HEK293 (cell line): ENCODE measurements around the gene COQ8A.

ENCODE experiments used
- CTCF ChIA-PET: fragments of 350-600 bp; formaldehyde crosslinking; extraction: SDS; loops from one replicate; lab custom pipeline; 2021; ENCODE audit warnings: antibody characterized with exemption; lab: Yijun Ruan, JAX
- POLR2A ChIA-PET: fragments of 300-600 bp; formaldehyde crosslinking; extraction: SDS; loops from one replicate; lab custom pipeline; 2020; ENCODE audit warnings: antibody characterized with exemption, inconsistent platforms; lab: Yijun Ruan, JAX
- H3K27ac ChIP-seq: fragments of 200-500 bp; sonication (Bioruptor generic); 2 replicates; pipeline ENCODE4 v1.5.1; 2014; ENCODE audit warnings: low read depth, low read length, control low read depth, inconsistent platforms; ENCODE audit errors: extremely low read depth
- H3K36me3 ChIP-seq, 2 experiments: fragments of 200-500 bp in 1 of 2; sonication (Bioruptor generic) in 1 of 2; 1 replicate in 1 of 2; 2 replicates in 1 of 2; pipeline ENCODE4 v1.5.1; 2014 to 2017; ENCODE audit warnings: inconsistent platforms in 2 of 2, low read length in 2 of 2; ENCODE audit not compliant: control insufficient read depth in 2 of 2, insufficient read depth in 1 of 2
- H3K4me1 ChIP-seq: fragments of 200-500 bp; sonication (Bioruptor generic); 2 replicates; pipeline ENCODE4 v1.5.1; 2014; ENCODE audit warnings: mild to moderate bottlenecking, low read length, inconsistent platforms; ENCODE audit not compliant: control insufficient read depth, insufficient read depth
- H3K4me3 ChIP-seq: 2 replicates; pipeline ENCODE4 v1.5.1; 2011; ENCODE audit warnings: low read depth, mild to moderate bottlenecking, control low read depth, low read length, moderate library complexity
- H3K9me3 ChIP-seq: fragments of 200-500 bp; sonication (Bioruptor generic); 2 replicates; pipeline ENCODE4 v1.5.1; 2014; ENCODE audit warnings: low read depth, low read length, inconsistent platforms; ENCODE audit not compliant: control insufficient read depth, insufficient read depth
- BCL6B ChIP-seq: fragments of 450-650 bp; formaldehyde crosslinking; IDR thresholded peaks from 2 replicates; pipeline ENCODE4 v1.5.1; 2017; ENCODE audit warnings: missing biosample characterization, missing genetic modification characterization
- GLI2 ChIP-seq: fragments of 450-650 bp; formaldehyde crosslinking; IDR thresholded peaks from 2 replicates; pipeline ENCODE4; 2017; ENCODE audit warnings: missing biosample characterization, missing genetic modification characterization, low read depth, borderline replicate concordance
- GLIS1 ChIP-seq: fragments of 450-650 bp; formaldehyde crosslinking; IDR thresholded peaks from 2 replicates; pipeline ENCODE4 v1.5.1; 2016; ENCODE audit warnings: missing biosample characterization, missing genetic modification characterization
- IKZF3 ChIP-seq: fragments of 450-650 bp; IDR thresholded peaks from 2 replicates; pipeline ENCODE4 v1.5.0; 2018; ENCODE audit warnings: missing biosample characterization, mild to moderate bottlenecking, missing genetic modification characterization, moderate library complexity
- KLF8 ChIP-seq: fragments of 450-650 bp; formaldehyde crosslinking; IDR thresholded peaks from 2 replicates; pipeline ENCODE4 v1.5.1; 2016; ENCODE audit warnings: missing biosample characterization, missing genetic modification characterization
- OSR2 ChIP-seq: fragments of 450-650 bp; formaldehyde crosslinking; IDR thresholded peaks from 2 replicates; pipeline ENCODE4 v1.5.1; 2016; ENCODE audit warnings: missing biosample characterization, missing genetic modification characterization
- ZBTB8A ChIP-seq: fragments of 450-650 bp; formaldehyde crosslinking; IDR thresholded peaks from 2 replicates; pipeline ENCODE4 v1.5.1; 2016; ENCODE audit warnings: missing biosample characterization, missing genetic modification characterization
- ZFHX2 ChIP-seq: fragments of 450-650 bp; formaldehyde crosslinking; conservative IDR thresholded peaks from 2 replicates; pipeline ENCODE4 v1.5.1; 2016; ENCODE audit warnings: missing biosample characterization, missing genetic modification characterization
- ZIC2 ChIP-seq: fragments of 450-650 bp; formaldehyde crosslinking; IDR thresholded peaks from 2 replicates; pipeline ENCODE4 v1.5.1; 2016; ENCODE audit warnings: missing biosample characterization, missing genetic modification characterization
- ZNF157 ChIP-seq: fragments of 450-650 bp; formaldehyde crosslinking; IDR thresholded peaks from 2 replicates; pipeline ENCODE4 v1.5.1; 2016; ENCODE audit warnings: missing biosample characterization, missing genetic modification characterization
- ZNF174 ChIP-seq: fragments of 450-650 bp; formaldehyde crosslinking; IDR thresholded peaks from 2 replicates; pipeline ENCODE4 v1.5.0; 2017; ENCODE audit warnings: missing biosample characterization, mild to moderate bottlenecking, missing genetic modification characterization
- ZNF292 ChIP-seq: fragments of 450-650 bp; formaldehyde crosslinking; IDR thresholded peaks from 2 replicates; pipeline ENCODE4 v1.5.1; 2016; ENCODE audit warnings: low read depth, missing biosample characterization, missing genetic modification characterization, borderline replicate concordance
- ZNF341 ChIP-seq: fragments of 450-650 bp; formaldehyde crosslinking; IDR thresholded peaks from 2 replicates; pipeline ENCODE4; 2016; ENCODE audit warnings: low read depth, missing biosample characterization, missing genetic modification characterization
- ZNF423 ChIP-seq: fragments of 450-650 bp; formaldehyde crosslinking; IDR thresholded peaks from 2 replicates; pipeline ENCODE4 v1.5.1; 2016; ENCODE audit warnings: missing biosample characterization, missing genetic modification characterization
- ZNF544 ChIP-seq: fragments of 450-650 bp; formaldehyde crosslinking; IDR thresholded peaks from 2 replicates; pipeline ENCODE4 v1.5.0; 2017; ENCODE audit warnings: missing biosample characterization, missing genetic modification characterization
- ZNF600 ChIP-seq: fragments of 450-650 bp; formaldehyde crosslinking; IDR thresholded peaks from 2 replicates; pipeline ENCODE4 v1.5.1; 2016; ENCODE audit warnings: missing biosample characterization, missing genetic modification characterization
- ZNF621 ChIP-seq: fragments of 450-650 bp; formaldehyde crosslinking; IDR thresholded peaks from 2 replicates; pipeline ENCODE4 v1.5.1; 2017; ENCODE audit warnings: missing biosample characterization, missing genetic modification characterization
- ZNF670 ChIP-seq: fragments of 450-650 bp; formaldehyde crosslinking; IDR thresholded peaks from 2 replicates; pipeline ENCODE4 v1.5.1; 2016; ENCODE audit warnings: missing biosample characterization, missing genetic modification characterization, low read depth
- ZSCAN4 ChIP-seq: fragments of 450-650 bp; formaldehyde crosslinking; IDR thresholded peaks from 2 replicates; pipeline ENCODE4 v1.5.1; 2017; ENCODE audit warnings: missing biosample characterization, missing genetic modification characterization
- TF ChIP-seq, protein P1 (sequence below): fragments of 450-650 bp; formaldehyde crosslinking; IDR thresholded peaks from 2 replicates; pipeline ENCODE4 v1.5.1; 2017; ENCODE audit warnings: missing biosample characterization, missing genetic modification characterization
- TF ChIP-seq, protein P2 (sequence below): sonication (generic); formaldehyde crosslinking; IDR thresholded peaks from 2 replicates; pipeline ENCODE4 v1.8.1; 2022; ENCODE audit warnings: mild to moderate bottlenecking, moderate library complexity, missing genetic modification reagents
- TF ChIP-seq, protein P3 (sequence below): fragments of 450-650 bp; formaldehyde crosslinking; IDR thresholded peaks from 2 replicates; pipeline ENCODE4 v1.5.1; 2017; ENCODE audit warnings: missing biosample characterization, missing genetic modification characterization

COQ8A gene

GRCh38 chr1:226945106-226945857, 5.2 kb downstream of the COQ8A start:
- CTCF ChIA-PET = interaction anchor here (0.6 to 0.9 kb wide), 3 partner anchors 30 to 520 kb away, joined by 3 to 5 read pairs (median 3); no protein-coding TSS in a partner anchor
- no peak overlapping the region for H3K27ac ChIP-seq
- H3K9me3 ChIP-seq = no peaks in the 10 kb centered on the region
- POLR2A ChIA-PET = no interaction called here
- no peak overlapping the region for H3K4me3 ChIP-seq
- H3K36me3 ChIP-seq = peaks cover 0 to 4% of the 10 kb centered on the region in 2 experiments; a peak in 2 of 3 replicates
- peaks cover 10% of the 10 kb centered on the region for H3K4me1 ChIP-seq
- TF ChIP-seq OSR2 (tag by site-specific recombination) (peak; percentile 30; the same call in 1 of the 2 replicates), ZNF600 (peak; percentile 44; the same call in 1 of the 2 replicates), GLIS1 (tag by site-specific recombination) (peak; percentile 67), ZNF341 (tag by site-specific recombination) (peak; percentile 41; the same call in 1 of the 2 replicates), ZNF621 (tag by site-specific recombination) (no peak), ZIC2 (tag by site-specific recombination) (peak; percentile 85)
- TF ChIP-seq, protein P1, sequence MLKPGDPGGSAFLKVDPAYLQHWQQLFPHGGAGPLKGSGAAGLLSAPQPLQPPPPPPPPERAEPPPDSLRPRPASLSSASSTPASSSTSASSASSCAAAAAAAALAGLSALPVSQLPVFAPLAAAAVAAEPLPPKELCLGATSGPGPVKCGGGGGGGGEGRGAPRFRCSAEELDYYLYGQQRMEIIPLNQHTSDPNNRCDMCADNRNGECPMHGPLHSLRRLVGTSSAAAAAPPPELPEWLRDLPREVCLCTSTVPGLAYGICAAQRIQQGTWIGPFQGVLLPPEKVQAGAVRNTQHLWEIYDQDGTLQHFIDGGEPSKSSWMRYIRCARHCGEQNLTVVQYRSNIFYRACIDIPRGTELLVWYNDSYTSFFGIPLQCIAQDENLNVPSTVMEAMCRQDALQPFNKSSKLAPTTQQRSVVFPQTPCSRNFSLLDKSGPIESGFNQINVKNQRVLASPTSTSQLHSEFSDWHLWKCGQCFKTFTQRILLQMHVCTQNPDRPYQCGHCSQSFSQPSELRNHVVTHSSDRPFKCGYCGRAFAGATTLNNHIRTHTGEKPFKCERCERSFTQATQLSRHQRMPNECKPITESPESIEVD (tag by site-specific recombination) = no peak

DNA sequence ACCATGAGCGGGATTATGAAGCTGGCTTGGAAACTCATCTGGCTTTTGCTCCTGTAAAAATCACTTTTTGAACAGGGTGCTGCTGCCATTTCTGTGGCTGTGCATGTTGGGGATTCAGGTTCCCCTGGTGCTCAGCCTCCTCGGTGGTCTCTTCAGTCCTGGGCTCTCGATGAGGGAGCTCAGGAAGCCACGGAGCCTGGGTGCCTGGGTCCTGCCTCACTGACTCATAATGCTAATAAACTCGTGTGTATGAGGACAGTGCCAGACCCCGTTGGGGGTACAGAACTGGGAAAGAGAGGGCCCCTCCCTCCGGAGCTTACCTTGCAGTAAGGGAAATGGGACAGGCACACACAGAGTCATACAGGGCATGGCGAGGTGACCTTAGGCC, 5.8 kb downstream of the COQ8A start:
- Histone ChIP-seq H3K4me1 (peaks cover 10% of the 10 kb centered on the region), H3K9me3 (no peaks in the 10 kb centered on the region), H3K4me3 (no peak overlapping the region), H3K36me3 (peaks cover 0 to 4% of the 10 kb centered on the region in 2 experiments; a peak in 2 of 3 replicates), H3K27ac (no peak overlapping the region)
- ChIA-PET CTCF (interaction anchor here (0.6 to 0.9 kb wide), 2 partner anchors 337 to 520 kb away, joined by 3 read pairs; no protein-coding TSS in a partner anchor), POLR2A (no interaction called here)
- TF ChIP-seq BCL6B (tag by site-specific recombination) (no peak), ZSCAN4 (no peak), ZNF157 (tag by site-specific recombination) (no peak), ZNF544 (tag by site-specific recombination) (no peak)
- TF ChIP-seq, protein P2, sequence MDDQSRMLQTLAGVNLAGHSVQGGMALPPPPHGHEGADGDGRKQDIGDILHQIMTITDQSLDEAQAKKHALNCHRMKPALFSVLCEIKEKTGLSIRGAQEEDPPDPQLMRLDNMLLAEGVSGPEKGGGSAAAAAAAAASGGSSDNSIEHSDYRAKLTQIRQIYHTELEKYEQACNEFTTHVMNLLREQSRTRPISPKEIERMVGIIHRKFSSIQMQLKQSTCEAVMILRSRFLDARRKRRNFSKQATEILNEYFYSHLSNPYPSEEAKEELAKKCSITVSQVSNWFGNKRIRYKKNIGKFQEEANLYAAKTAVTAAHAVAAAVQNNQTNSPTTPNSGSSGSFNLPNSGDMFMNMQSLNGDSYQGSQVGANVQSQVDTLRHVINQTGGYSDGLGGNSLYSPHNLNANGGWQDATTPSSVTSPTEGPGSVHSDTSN (CRISPR knock-in tag) = 0 out of 2 replicates have a peak, but pooled peaks have one; percentile 30

DNA sequence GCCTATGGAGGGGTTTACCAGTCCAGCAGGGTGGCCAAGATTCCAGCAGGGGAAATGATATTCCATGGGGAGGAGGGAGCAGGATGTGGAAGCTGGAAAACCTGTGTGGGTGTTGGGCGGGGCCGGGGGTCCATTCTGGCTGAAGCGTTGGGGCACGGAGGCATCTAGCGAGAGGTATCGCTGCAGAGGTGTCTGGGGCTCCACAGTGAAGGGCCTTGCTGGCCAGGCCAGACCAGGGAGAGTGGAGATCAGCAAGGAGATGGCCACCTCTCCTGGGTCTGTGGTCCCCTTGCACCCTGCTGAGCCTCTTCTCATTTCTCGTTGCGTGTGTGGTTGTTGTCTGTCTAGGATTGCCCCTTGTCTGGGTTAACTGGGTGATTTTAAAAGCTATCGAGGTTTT, 6.2 kb downstream of the COQ8A start:
- POLR2A ChIA-PET = no interaction called here
- H3K36me3 ChIP-seq = peaks cover 0 to 4% of the 10 kb centered on the region in 2 experiments; a peak in 2 of 3 replicates
- CTCF ChIA-PET = interaction anchor here (0.9 kb wide), 1 partner anchor 313 kb away, joined by 3 read pairs; no protein-coding TSS in a partner anchor

More for the DNA sequence above, 6.2 kb downstream of the COQ8A start:
- Histone ChIP-seq H3K4me1 (peaks cover 10% of the 10 kb centered on the region), H3K27ac (no peak overlapping the region), H3K4me3 (no peak overlapping the region), H3K9me3 (no peaks in the 10 kb centered on the region)
- TF ChIP-seq KLF8 (tag by site-specific recombination) (no peak), ZNF292 (no peak), ZNF174 (tag by site-specific recombination) (no peak), ZNF423 (tag by site-specific recombination) (no peak), ZBTB8A (tag by site-specific recombination) (no peak), ZNF670 (tag by site-specific recombination) (no peak), ZFHX2 (peak; percentile 26; the same call in 1 of the 2 replicates), IKZF3 (tag by site-specific recombination) (0 out of 2 replicates have a peak, but pooled peaks have one; percentile 27), GLI2 (tag by site-specific recombination) (no peak)
- TF ChIP-seq, protein P3, sequence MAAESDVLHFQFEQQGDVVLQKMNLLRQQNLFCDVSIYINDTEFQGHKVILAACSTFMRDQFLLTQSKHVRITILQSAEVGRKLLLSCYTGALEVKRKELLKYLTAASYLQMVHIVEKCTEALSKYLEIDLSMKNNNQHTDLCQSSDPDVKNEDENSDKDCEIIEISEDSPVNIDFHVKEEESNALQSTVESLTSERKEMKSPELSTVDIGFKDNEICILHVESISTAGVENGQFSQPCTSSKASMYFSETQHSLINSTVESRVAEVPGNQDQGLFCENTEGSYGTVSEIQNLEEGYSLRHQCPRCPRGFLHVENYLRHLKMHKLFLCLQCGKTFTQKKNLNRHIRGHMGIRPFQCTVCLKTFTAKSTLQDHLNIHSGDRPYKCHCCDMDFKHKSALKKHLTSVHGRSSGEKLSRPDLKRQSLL (tag by site-specific recombination) = no peak
